Measurements from ENCODE around the gene PGC.

- TF ChIP-seq CTCF (IDR thresholded peaks at IDR 0.05) (no peak), POLR2AphosphoS5 (IDR thresholded peaks at IDR 0.05) (no peak)
Measured at GRCh38 chr6:41771058-41771983, 24.1 kb upstream of the PGC start.
